Measurements from ENCODE around the gene LRIG3.
A peak's percentile ranks its signal among the peaks of the same experiment; 100 is the strongest.

Gene LRIG3

DNA sequence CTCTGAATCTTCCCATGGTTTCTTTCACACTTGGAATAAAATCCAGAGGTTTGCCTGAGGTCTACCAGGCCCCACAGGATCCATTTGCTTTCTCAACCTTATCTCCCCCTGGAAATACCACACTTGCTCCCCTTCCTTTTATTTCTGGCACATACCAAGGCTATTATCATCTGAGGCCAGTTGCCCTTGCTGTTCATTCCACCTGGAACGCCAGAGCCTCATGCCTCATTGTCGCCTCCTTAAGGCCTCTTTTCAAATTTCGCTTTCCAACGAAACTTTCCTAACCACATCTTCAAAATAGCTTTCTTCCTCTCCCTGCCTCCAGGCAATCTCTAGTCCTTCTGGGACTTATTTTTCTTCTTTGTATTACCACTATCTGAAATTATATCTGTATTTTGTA lies 11.2 kb upstream of the LRIG3 start:
- TF ChIP-seq, protein P1, sequence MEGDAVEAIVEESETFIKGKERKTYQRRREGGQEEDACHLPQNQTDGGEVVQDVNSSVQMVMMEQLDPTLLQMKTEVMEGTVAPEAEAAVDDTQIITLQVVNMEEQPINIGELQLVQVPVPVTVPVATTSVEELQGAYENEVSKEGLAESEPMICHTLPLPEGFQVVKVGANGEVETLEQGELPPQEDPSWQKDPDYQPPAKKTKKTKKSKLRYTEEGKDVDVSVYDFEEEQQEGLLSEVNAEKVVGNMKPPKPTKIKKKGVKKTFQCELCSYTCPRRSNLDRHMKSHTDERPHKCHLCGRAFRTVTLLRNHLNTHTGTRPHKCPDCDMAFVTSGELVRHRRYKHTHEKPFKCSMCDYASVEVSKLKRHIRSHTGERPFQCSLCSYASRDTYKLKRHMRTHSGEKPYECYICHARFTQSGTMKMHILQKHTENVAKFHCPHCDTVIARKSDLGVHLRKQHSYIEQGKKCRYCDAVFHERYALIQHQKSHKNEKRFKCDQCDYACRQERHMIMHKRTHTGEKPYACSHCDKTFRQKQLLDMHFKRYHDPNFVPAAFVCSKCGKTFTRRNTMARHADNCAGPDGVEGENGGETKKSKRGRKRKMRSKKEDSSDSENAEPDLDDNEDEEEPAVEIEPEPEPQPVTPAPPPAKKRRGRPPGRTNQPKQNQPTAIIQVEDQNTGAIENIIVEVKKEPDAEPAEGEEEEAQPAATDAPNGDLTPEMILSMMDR (IDR thresholded peaks at IDR 0.05; ENCODE audit: control insufficient read depth, extremely low read depth, insufficient read depth) = 0 out of 2 replicates have a peak, but pooled peaks have one; percentile 1
- no peak overlapping the region for H3K4me3 ChIP-seq (ENCODE audit: low read depth, low read length)
- DNase-seq (ENCODE audit: low read depth) = no peak

DNA sequence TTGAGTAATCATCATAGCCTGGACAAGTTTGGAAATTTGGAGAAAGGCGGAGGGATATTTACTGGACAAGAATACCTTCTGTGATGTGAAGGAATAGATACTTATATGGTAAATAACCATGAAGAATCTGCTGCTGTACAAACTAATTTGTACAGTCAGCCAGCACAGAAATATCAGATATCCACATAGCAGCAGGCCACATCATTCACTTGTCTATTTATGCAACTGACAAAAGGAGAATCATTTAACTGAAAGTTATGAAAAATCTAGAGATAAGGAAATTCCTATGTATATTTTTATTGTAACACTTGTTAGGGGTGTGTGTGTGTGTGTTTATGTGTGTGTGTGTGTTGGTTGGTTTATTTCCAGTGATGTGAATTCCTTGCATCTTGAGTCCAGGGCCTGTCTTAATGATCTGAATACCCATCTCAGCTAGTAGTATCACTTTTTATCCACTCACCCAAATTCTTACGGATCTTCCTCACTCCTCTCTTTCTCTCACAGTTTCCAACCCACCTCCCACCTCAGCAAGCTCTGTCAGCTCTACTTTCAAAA lies 10.5 kb upstream of the LRIG3 start:
- no peak for DNase-seq (ENCODE audit: low read depth)
- no peak overlapping the region for H3K4me3 ChIP-seq (ENCODE audit: low read depth, low read length)
- TF ChIP-seq, protein P1 (IDR thresholded peaks at IDR 0.05; ENCODE audit: control insufficient read depth, extremely low read depth, insufficient read depth) = no peak

DNA sequence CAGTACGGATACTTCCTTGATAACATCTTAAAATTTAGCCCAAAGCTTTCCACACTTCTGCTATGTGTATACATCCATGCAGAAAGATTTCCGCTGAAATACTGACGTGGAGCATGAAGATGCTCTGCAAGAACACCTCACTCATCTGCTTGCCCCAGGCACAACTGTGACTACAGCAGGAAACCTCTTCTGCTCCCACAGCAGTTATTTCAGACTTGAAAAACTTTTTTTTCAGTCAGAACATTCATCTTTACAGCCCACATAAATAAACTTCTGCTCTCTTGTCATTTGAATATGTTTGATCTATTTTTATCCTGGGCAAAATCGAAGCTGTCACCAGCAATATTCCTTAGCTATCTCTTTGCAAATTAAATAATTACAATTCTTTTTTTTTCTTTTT lies 6.8 kb upstream of the LRIG3 start:
- TF ChIP-seq, protein P1 (IDR thresholded peaks at IDR 0.05; ENCODE audit: control insufficient read depth, extremely low read depth, insufficient read depth) = no peak
- DNase-seq (ENCODE audit: low read depth) = no peak
- H3K4me3 ChIP-seq (ENCODE audit: low read depth, low read length) = no peak overlapping the region

DNA sequence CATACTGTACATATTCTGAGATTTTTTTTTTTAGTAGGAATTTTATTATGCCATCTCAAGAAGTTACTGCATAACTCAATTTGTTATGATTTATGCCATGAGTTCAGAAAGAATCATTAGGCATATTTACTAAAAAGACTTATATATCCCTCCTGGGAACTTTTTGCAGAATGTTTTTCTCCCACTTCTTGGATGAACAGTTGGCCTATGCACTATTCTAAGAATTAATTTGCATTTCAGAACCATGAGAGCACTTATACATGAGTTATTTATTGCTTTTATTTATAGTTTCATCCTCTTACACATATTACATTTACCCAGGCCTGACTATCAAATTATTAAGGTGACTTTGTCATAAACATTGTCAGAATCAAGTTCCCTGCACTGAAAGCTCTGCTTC lies 6.3 kb upstream of the LRIG3 start:
- TF ChIP-seq, protein P1 (IDR thresholded peaks at IDR 0.05; ENCODE audit: control insufficient read depth, extremely low read depth, insufficient read depth) = no peak
- no peak for DNase-seq (ENCODE audit: low read depth)
- H3K4me3 ChIP-seq (ENCODE audit: low read depth, low read length) = no peak overlapping the region

DNA sequence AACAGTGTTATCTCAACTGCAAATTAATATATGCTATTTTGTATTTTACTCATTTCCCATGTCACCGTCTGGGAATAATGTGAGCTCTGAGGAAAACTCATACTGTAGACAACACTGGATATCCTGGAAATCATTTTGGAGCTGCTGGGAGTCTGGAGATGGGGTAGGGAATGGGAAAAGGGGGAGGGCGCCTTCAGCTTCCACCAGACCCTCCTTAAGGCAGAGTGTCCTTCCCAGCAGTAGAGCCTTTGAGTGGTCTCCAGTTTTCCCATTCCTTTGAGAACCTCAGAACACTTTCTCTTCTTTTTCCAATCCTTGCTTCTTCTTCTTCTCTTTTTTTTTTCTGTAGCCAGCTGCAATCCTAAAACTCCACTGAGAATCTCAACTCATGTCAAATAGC lies 5.4 kb upstream of the LRIG3 start:
- no peak for DNase-seq (ENCODE audit: low read depth)
- TF ChIP-seq, protein P1 (IDR thresholded peaks at IDR 0.05; ENCODE audit: control insufficient read depth, extremely low read depth, insufficient read depth) = no peak
- no peak overlapping the region for H3K4me3 ChIP-seq (ENCODE audit: low read depth, low read length)

DNA sequence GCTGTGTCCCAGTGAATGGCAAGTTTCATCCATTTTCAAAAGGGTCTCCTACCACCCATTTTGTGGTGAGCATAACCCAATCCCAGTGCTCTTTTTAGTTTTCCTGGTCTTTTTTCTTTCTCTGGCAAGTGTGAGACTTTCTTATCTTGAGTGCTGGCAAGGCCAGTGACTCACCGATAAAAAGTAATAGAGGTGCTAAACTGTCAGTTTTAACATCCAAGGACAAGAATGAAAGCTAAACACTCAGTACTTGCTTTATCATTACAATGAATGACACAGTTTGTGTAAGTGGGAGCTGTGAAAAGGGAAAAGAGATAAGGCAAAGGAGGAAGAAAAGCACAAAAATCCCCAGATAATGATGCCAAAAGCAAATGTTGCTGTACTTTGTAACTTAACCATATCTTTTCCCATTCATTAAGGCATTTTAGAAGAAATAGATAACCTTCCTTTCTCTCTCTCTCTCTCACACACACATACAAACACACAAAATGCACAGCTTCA lies 4.9 kb upstream of the LRIG3 start:
- no peak for DNase-seq (ENCODE audit: low read depth)
- TF ChIP-seq, protein P1 (IDR thresholded peaks at IDR 0.05; ENCODE audit: control insufficient read depth, extremely low read depth, insufficient read depth) = no peak
- no peak overlapping the region for H3K4me3 ChIP-seq (ENCODE audit: low read depth, low read length)

DNA sequence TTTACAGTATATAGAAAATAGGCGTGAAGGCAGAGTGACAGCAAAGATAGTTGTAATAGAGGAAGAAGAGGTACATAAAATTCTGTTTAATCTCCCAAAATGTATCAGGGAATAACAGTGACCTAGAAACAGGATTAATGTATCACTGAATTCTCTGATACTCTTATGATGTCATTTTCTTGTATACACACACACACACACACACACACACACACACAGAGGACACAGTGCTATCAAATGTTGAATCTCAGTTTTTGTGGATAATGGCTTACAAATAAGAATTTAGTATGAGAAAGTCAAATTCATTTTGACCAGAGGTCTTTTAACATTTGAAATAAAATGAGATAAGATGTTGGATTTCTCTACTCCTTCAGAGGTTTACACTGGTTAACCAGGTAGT lies 4.3 kb upstream of the LRIG3 start:
- TF ChIP-seq, protein P1 (IDR thresholded peaks at IDR 0.05; ENCODE audit: control insufficient read depth, extremely low read depth, insufficient read depth) = no peak
- H3K4me3 ChIP-seq (ENCODE audit: low read depth, low read length) = no peak overlapping the region
- DNase-seq (ENCODE audit: low read depth) = no peak
